ENCODE measurements around the gene NOMO2. TPM values are rescaled to one million over a fixed set of nuclear protein-coding genes. Genes with fewer than 3 reads are reported as not detected.
A peak's percentile ranks its signal among the peaks of the same experiment; 100 is the strongest.
"Not testable (repeated sequence)": the region's sequence is repeated elsewhere in the genome, so short reads cannot be mapped to it uniquely, and the experiment has no call there.

Gene NOMO2
- 49.3 TPM for total RNA-seq
- polyA plus RNA-seq (ENCODE audit: insufficient read depth in 1 of 8, insufficient read length in 8 of 8, low replicate concordance in 1 of 8), result 10 to 100 TPM; 65.9 to 90.5 (median 79.0) TPM
- long read RNA-seq, donor 1, full-length matches to known transcripts, result 3 of 3 reads
- long read RNA-seq, donor 1, partial matches to known transcripts, result 0 of 3 reads
- long read RNA-seq, donor 1, other reads (novel, unspliced or antisense), result 0 of 3 reads
- long read RNA-seq, donor 2, result 0 reads
- long read RNA-seq, donor 3, full-length matches to known transcripts, result 8 of 13 reads
- long read RNA-seq, donor 3, partial matches to known transcripts, result 5 of 13 reads
- long read RNA-seq, donor 3, other reads (novel, unspliced or antisense), result 0 of 13 reads
- long read RNA-seq, donor 4, full-length matches to known transcripts, result 5 of 5 reads
- long read RNA-seq, donor 4, partial matches to known transcripts, result 0 of 5 reads
- long read RNA-seq, donor 4, other reads (novel, unspliced or antisense), result 0 of 5 reads
- long read RNA-seq, donor 5, full-length matches to known transcripts, result 9 of 9 reads
- long read RNA-seq, donor 5, partial matches to known transcripts, result 0 of 9 reads
- long read RNA-seq, donor 5, other reads (novel, unspliced or antisense), result 0 of 9 reads
- long read RNA-seq, donor 6, full-length matches to known transcripts, result 13 of 13 reads
- long read RNA-seq, donor 6, partial matches to known transcripts, result 0 of 13 reads
- long read RNA-seq, donor 6, other reads (novel, unspliced or antisense), result 0 of 13 reads
- long read RNA-seq, donor 7, full-length matches to known transcripts, result 5 of 5 reads
- long read RNA-seq, donor 7, partial matches to known transcripts, result 0 of 5 reads
- long read RNA-seq, donor 7, other reads (novel, unspliced or antisense), result 0 of 5 reads
- long read RNA-seq, donor 8, full-length matches to known transcripts, result 3 of 3 reads
- long read RNA-seq, donor 8, partial matches to known transcripts, result 0 of 3 reads
- long read RNA-seq, donor 8, other reads (novel, unspliced or antisense), result 0 of 3 reads
- long read RNA-seq, donor 9, full-length matches to known transcripts, result 2 of 2 reads
- long read RNA-seq, donor 9, partial matches to known transcripts, result 0 of 2 reads
- long read RNA-seq, donor 9, other reads (novel, unspliced or antisense), result 0 of 2 reads
- long read RNA-seq, donor 10, full-length matches to known transcripts, result 2 of 2 reads
- long read RNA-seq, donor 10, partial matches to known transcripts, result 0 of 2 reads
- long read RNA-seq, donor 10, other reads (novel, unspliced or antisense), result 0 of 2 reads
- long read RNA-seq, donor 11, full-length matches to known transcripts, result 3 of 3 reads
- long read RNA-seq, donor 11, partial matches to known transcripts, result 0 of 3 reads
- long read RNA-seq, donor 11, other reads (novel, unspliced or antisense), result 0 of 3 reads

GRCh38 chr16:18561727-18562314 lies at the start of gene NOMO2:
TSS of gene NOMO2 (minus strand) at chr16:18562097. CDS start at chr16:18562040, 57 bp downstream.
- not testable (repeated sequence) for H3K4me1 ChIP-seq (ENCODE audit: control insufficient read depth, insufficient read depth, low read length); H3K27ac ChIP-seq (ENCODE audit: low read length); H3K27me3 ChIP-seq (ENCODE audit: control insufficient read depth, insufficient read depth, low read length); H3K9me3 ChIP-seq (replicated peaks; ENCODE audit: control insufficient read depth, low read depth, low read length); H3K36me3 ChIP-seq (ENCODE audit: control insufficient read depth, insufficient read depth, low read length)
- 0% methylated on average over 7 of the region's 66 CpGs for WGBS (ENCODE audit: insufficient coverage)
- DNase-seq, result peak; percentile 11
- H3K4me3 ChIP-seq (ENCODE audit: low read length), result peak within 1 kb of the TSS; percentile 29

GRCh38 chr16:18610147-18610803 lies 48.4 kb upstream of the NOMO2 start:
- not testable (repeated sequence) for H3K36me3 ChIP-seq (ENCODE audit: control insufficient read depth, insufficient read depth, low read length); H3K9me3 ChIP-seq (replicated peaks; ENCODE audit: control insufficient read depth, low read depth, low read length); H3K4me1 ChIP-seq (ENCODE audit: control insufficient read depth, insufficient read depth, low read length); H3K27me3 ChIP-seq (ENCODE audit: control insufficient read depth, insufficient read depth, low read length); DNase-seq; H3K4me3 ChIP-seq (ENCODE audit: low read length); H3K27ac ChIP-seq (ENCODE audit: low read length)
- WGBS (ENCODE audit: insufficient coverage), result no CpG with 5 or more reads among the region's 4 CpGs

- H3K27ac ChIP-seq (ENCODE audit: low read length); H3K4me1 ChIP-seq (ENCODE audit: control insufficient read depth, insufficient read depth, low read length); DNase-seq; H3K36me3 ChIP-seq (ENCODE audit: control insufficient read depth, insufficient read depth, low read length); H3K27me3 ChIP-seq (ENCODE audit: control insufficient read depth, insufficient read depth, low read length); H3K9me3 ChIP-seq (replicated peaks; ENCODE audit: control insufficient read depth, low read depth, low read length); H3K4me3 ChIP-seq (ENCODE audit: low read length): not testable (repeated sequence)
- no CpG with 5 or more reads among the region's 6 CpGs for WGBS (ENCODE audit: insufficient coverage)
These were observed 46.4 kb upstream of the NOMO2 start for GRCh38 chr16:18608271-18608670.

GRCh38 chr16:18603572-18604246 lies 41.8 kb upstream of the NOMO2 start:
- DNase-seq; H3K4me3 ChIP-seq (ENCODE audit: low read length); H3K27ac ChIP-seq (ENCODE audit: low read length); H3K36me3 ChIP-seq (ENCODE audit: control insufficient read depth, insufficient read depth, low read length); H3K9me3 ChIP-seq (replicated peaks; ENCODE audit: control insufficient read depth, low read depth, low read length); H3K27me3 ChIP-seq (ENCODE audit: control insufficient read depth, insufficient read depth, low read length); H3K4me1 ChIP-seq (ENCODE audit: control insufficient read depth, insufficient read depth, low read length): not testable (repeated sequence)
- no CpG with 5 or more reads among the region's 4 CpGs for WGBS (ENCODE audit: insufficient coverage)

GRCh38 chr16:18598582-18598981 lies 36.7 kb upstream of the NOMO2 start:
- WGBS (ENCODE audit: insufficient coverage), result no CpG with 5 or more reads among the region's 1 CpG
- H3K36me3 ChIP-seq (ENCODE audit: control insufficient read depth, insufficient read depth, low read length); DNase-seq; H3K27ac ChIP-seq (ENCODE audit: low read length); H3K27me3 ChIP-seq (ENCODE audit: control insufficient read depth, insufficient read depth, low read length); H3K4me3 ChIP-seq (ENCODE audit: low read length); H3K9me3 ChIP-seq (replicated peaks; ENCODE audit: control insufficient read depth, low read depth, low read length); H3K4me1 ChIP-seq (ENCODE audit: control insufficient read depth, insufficient read depth, low read length): not testable (repeated sequence)

- not testable (repeated sequence) for DNase-seq
- no CpG with 5 or more reads among the region's 2 CpGs for WGBS (ENCODE audit: insufficient coverage)
These were observed 35.8 kb upstream of the NOMO2 start for GRCh38 chr16:18597734-18598133.

GRCh38 chr16:18597319-18597718 lies 35.4 kb upstream of the NOMO2 start:
- not testable (repeated sequence) for H3K27ac ChIP-seq (ENCODE audit: low read length); H3K27me3 ChIP-seq (ENCODE audit: control insufficient read depth, insufficient read depth, low read length); H3K4me3 ChIP-seq (ENCODE audit: low read length); H3K9me3 ChIP-seq (replicated peaks; ENCODE audit: control insufficient read depth, low read depth, low read length); H3K4me1 ChIP-seq (ENCODE audit: control insufficient read depth, insufficient read depth, low read length); H3K36me3 ChIP-seq (ENCODE audit: control insufficient read depth, insufficient read depth, low read length)
- no CpG with 5 or more reads among the region's 4 CpGs for WGBS (ENCODE audit: insufficient coverage)
- peak; percentile 2 for DNase-seq

More at GRCh38 chr16:18597734-18598133, 35.8 kb upstream of the NOMO2 start:
- H3K4me1 ChIP-seq (ENCODE audit: control insufficient read depth, insufficient read depth, low read length); H3K27ac ChIP-seq (ENCODE audit: low read length); H3K4me3 ChIP-seq (ENCODE audit: low read length); H3K27me3 ChIP-seq (ENCODE audit: control insufficient read depth, insufficient read depth, low read length); H3K36me3 ChIP-seq (ENCODE audit: control insufficient read depth, insufficient read depth, low read length); H3K9me3 ChIP-seq (replicated peaks; ENCODE audit: control insufficient read depth, low read depth, low read length): not testable (repeated sequence)

- H3K9me3 ChIP-seq (replicated peaks; ENCODE audit: control insufficient read depth, low read depth, low read length); H3K27ac ChIP-seq (ENCODE audit: low read length); DNase-seq; H3K4me3 ChIP-seq (ENCODE audit: low read length); H3K36me3 ChIP-seq (ENCODE audit: control insufficient read depth, insufficient read depth, low read length); H3K27me3 ChIP-seq (ENCODE audit: control insufficient read depth, insufficient read depth, low read length); H3K4me1 ChIP-seq (ENCODE audit: control insufficient read depth, insufficient read depth, low read length): not testable (repeated sequence)
- WGBS (ENCODE audit: insufficient coverage), result 92% methylated on average over 2 of the region's 11 CpGs
These were observed 33.9 kb upstream of the NOMO2 start for GRCh38 chr16:18595796-18596195.

- H3K4me1 ChIP-seq (ENCODE audit: control insufficient read depth, insufficient read depth, low read length); H3K27ac ChIP-seq (ENCODE audit: low read length); H3K36me3 ChIP-seq (ENCODE audit: control insufficient read depth, insufficient read depth, low read length); H3K4me3 ChIP-seq (ENCODE audit: low read length); H3K27me3 ChIP-seq (ENCODE audit: control insufficient read depth, insufficient read depth, low read length); DNase-seq; H3K9me3 ChIP-seq (replicated peaks; ENCODE audit: control insufficient read depth, low read depth, low read length): not testable (repeated sequence)
- 60% methylated on average over 2 of the region's 5 CpGs for WGBS (ENCODE audit: insufficient coverage)
These were observed 33.0 kb upstream of the NOMO2 start for GRCh38 chr16:18594880-18595279.

Data from muscle of leg (tissue), 16 donors.